Prostate gland (tissue), 2 donors: ENCODE results near the gene MGAT1.

Source experiments
- POLR2A ChIP-seq: fragments of 450-650 bp; IDR thresholded peaks from one replicate; pipeline ENCODE4 v1.6.1; 2016; ENCODE audit warnings: antibody characterized with exemption, mild to moderate bottlenecking
- TF ChIP-seq, protein P1 (sequence below), 4 experiments: fragments of 200-600 bp in 2 of 4; fragments of 450-650 bp in 2 of 4; sonication (generic) in 2 of 4; IDR thresholded peaks; 1 replicate in 3 of 4; 2 replicates in 1 of 4; pipeline ENCODE4 v1.5.1; 2016 to 2019; ENCODE audit warnings: antibody characterized with exemption in 4 of 4, mild to moderate bottlenecking in 2 of 4, moderate library complexity in 2 of 4

DNA sequence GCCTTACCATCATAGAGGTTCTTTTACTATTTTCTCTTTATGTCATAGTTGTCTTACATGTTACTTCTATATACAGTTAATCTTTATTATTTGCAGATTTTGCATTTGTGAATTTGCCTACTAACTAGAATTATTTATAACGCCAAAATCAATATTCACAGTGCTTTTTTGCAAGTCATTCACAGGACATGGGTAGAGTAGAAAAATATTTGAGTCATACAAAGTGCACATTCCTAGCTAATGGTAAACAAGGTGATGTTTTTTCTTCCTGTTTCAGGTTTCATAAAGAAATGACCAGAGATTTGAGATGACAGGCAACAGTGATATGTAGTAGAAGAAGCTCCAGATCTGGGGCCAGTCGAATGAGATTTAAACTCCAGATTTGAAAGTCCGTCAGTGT is 32.8 kb downstream of the MGAT1 start:
- no peak for TF ChIP-seq POLR2A
- TF ChIP-seq, protein P1, sequence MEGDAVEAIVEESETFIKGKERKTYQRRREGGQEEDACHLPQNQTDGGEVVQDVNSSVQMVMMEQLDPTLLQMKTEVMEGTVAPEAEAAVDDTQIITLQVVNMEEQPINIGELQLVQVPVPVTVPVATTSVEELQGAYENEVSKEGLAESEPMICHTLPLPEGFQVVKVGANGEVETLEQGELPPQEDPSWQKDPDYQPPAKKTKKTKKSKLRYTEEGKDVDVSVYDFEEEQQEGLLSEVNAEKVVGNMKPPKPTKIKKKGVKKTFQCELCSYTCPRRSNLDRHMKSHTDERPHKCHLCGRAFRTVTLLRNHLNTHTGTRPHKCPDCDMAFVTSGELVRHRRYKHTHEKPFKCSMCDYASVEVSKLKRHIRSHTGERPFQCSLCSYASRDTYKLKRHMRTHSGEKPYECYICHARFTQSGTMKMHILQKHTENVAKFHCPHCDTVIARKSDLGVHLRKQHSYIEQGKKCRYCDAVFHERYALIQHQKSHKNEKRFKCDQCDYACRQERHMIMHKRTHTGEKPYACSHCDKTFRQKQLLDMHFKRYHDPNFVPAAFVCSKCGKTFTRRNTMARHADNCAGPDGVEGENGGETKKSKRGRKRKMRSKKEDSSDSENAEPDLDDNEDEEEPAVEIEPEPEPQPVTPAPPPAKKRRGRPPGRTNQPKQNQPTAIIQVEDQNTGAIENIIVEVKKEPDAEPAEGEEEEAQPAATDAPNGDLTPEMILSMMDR (IDR thresholded peaks at IDR 0.05) = no peak
